WTC11 (cell line): Measurements from ENCODE around the gene TUBGCP6.

Source experiments
- CBFB ChIP-seq: sonication (generic); formaldehyde crosslinking; IDR thresholded peaks from 2 replicates; pipeline ENCODE4 v1.8.1; 2022; ENCODE audit warnings: mild to moderate bottlenecking, low read depth, missing genetic modification reagents
- ESRRA ChIP-seq: sonication (generic); formaldehyde crosslinking; IDR thresholded peaks from 2 replicates; pipeline ENCODE4 v1.8.1; 2022; ENCODE audit warnings: mild to moderate bottlenecking, missing genetic modification reagents, borderline replicate concordance
- IRF2 ChIP-seq: sonication (generic); formaldehyde crosslinking; IDR thresholded peaks from 2 replicates; pipeline ENCODE4 v1.8.0; 2022; ENCODE audit warnings: low read depth, missing genetic modification reagents, borderline replicate concordance
- MXD4 ChIP-seq: fragments of 250-450 bp; sonication (Bioruptor Pico); IDR thresholded peaks from 2 replicates; pipeline ENCODE4 v1.8.0; 2021; ENCODE audit warnings: mild to moderate bottlenecking, moderate library complexity, borderline replicate concordance
- NR2C2 ChIP-seq: sonication (generic); formaldehyde crosslinking; IDR thresholded peaks from 2 replicates; pipeline ENCODE4 v1.8.0; 2022; ENCODE audit warnings: mild to moderate bottlenecking, missing genetic modification reagents
- RORB ChIP-seq: fragments of 250-450 bp; sonication (Bioruptor Pico); IDR thresholded peaks from 2 replicates; pipeline ENCODE4 v1.9.0; 2021; ENCODE audit warnings: mild to moderate bottlenecking
- TEAD4 ChIP-seq: sonication (generic); formaldehyde crosslinking; IDR thresholded peaks from 2 replicates; pipeline ENCODE4 v1.8.0; 2022; ENCODE audit warnings: mild to moderate bottlenecking, missing genetic modification reagents
- TF ChIP-seq, protein P1 (sequence below): fragments of 200-600 bp; IDR thresholded peaks from 2 replicates; pipeline ENCODE4 v1.8.0; 2022; ENCODE audit warnings: antibody characterized with exemption

DNA sequence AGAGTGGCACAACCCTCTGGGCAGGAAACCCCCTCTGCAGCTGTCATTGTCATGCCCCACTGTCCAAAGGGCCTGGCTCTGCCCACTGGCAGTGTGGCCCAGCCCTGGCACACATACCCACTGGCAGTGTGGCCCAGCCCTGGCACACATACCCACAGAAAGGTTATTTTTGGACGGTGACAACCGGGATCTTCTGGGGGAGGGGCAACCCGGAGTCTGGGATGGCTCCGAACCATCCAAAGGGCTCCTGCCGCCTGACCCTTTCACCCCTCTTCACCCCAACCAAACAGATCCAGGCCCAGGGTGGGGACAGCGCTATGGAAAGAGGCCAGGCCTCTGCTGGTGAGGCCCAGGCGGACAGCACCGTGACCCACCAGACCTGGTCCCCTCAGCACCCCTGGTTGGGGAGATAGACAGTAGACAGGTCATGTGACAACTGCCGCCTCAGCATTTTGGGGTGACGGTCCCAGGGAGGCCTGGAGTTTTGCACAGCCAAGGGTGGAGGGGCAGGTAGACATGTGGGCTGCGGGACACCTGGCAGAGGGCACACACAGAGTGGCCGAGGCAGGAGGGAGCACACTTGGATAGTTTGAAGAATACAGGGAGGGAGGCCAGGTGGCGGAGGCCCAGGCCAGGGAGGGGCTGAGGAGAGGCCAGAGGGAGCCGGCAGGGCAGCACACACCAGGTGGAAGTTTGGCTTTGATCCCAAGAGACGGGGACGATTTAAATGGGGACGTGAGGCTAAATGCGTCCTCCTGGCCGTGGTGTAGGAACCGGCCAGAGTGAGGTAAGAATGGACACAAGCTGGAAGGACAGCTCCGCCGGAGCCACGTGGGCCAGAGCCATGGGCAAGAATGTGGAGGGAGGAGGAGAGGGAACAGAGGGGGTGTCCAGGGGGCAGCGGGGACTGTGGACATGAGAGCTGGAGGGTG is 13.8 kb upstream of the TUBGCP6 start:
- TF ChIP-seq CBFB (no peak), MXD4 (no peak), IRF2 (no peak), NR2C2 (CRISPR knock-in tag) (no peak), RORB (no peak), TEAD4 (CRISPR knock-in tag) (no peak), ESRRA (CRISPR knock-in tag) (no peak)
- TF ChIP-seq, protein P1, sequence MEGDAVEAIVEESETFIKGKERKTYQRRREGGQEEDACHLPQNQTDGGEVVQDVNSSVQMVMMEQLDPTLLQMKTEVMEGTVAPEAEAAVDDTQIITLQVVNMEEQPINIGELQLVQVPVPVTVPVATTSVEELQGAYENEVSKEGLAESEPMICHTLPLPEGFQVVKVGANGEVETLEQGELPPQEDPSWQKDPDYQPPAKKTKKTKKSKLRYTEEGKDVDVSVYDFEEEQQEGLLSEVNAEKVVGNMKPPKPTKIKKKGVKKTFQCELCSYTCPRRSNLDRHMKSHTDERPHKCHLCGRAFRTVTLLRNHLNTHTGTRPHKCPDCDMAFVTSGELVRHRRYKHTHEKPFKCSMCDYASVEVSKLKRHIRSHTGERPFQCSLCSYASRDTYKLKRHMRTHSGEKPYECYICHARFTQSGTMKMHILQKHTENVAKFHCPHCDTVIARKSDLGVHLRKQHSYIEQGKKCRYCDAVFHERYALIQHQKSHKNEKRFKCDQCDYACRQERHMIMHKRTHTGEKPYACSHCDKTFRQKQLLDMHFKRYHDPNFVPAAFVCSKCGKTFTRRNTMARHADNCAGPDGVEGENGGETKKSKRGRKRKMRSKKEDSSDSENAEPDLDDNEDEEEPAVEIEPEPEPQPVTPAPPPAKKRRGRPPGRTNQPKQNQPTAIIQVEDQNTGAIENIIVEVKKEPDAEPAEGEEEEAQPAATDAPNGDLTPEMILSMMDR: no peak
